Ectodermal cell (in vitro differentiated cells): ENCODE results near the gene RYR3.

Source experiments
- H3K27ac ChIP-seq: 2 replicates; pipeline ENCODE4 v1.7.0; 2013; ENCODE audit warnings: mild to moderate bottlenecking, low read depth, low read length; ENCODE audit not compliant: insufficient read depth, poor library complexity, severe bottlenecking
- H3K27me3 ChIP-seq: 2 replicates; pipeline ENCODE4 v1.7.0; 2013; ENCODE audit warnings: mild to moderate bottlenecking, low read length; ENCODE audit not compliant: insufficient read depth, control insufficient read depth, poor library complexity, severe bottlenecking
- H3K36me3 ChIP-seq: one replicate; pipeline ENCODE4 v1.7.0; 2013; ENCODE audit warnings: low read length; ENCODE audit not compliant: control insufficient read depth, insufficient read depth
- H3K4me1 ChIP-seq: one replicate; pipeline ENCODE4 v1.7.0; 2013; ENCODE audit warnings: low read length; ENCODE audit not compliant: control insufficient read depth, insufficient read depth
- H3K4me3 ChIP-seq: 2 replicates; pipeline ENCODE4 v1.7.0; 2013; ENCODE audit warnings: low read depth, low read length, control low read depth; ENCODE audit not compliant: insufficient read depth
- H3K9me3 ChIP-seq: 2 replicates; pipeline ENCODE4 v1.7.0; 2013; ENCODE audit warnings: mild to moderate bottlenecking, low read length, moderate library complexity; ENCODE audit not compliant: control insufficient read depth
- WGBS, 2 experiments: methylation state at CpG; one replicate each; pipeline ENCODE4 v1.1.7; 2013; ENCODE audit warnings: missing lambda C conversion rate in 2 of 2; 5-methylcytosine and 5-hydroxymethylcytosine counted together

RYR3 gene

DNA sequence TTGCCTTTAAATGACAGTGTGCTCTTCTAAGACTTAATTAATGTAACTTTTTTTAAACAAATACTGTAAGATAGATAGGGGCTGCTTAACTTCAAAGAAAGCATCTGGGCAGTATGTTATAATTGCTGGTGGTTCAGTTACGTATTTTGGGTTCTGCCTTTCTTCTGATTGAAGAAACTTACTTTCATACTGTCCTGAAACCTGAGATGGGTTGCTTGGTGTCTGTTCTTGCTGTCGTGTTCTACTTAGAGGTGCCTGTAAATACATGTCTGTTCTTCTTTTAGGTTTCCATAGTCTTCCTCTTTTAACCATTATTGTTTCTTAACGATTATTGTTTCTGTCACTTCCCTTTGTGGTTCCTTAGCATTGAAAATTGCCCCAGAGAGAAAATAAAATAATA lies 359.8 kb downstream of the RYR3 start:
- 81 to 85% methylated on average over 3 of the region's 3 CpGs for WGBS, 2 experiments
- Histone ChIP-seq H3K27me3 (no peaks in the 10 kb centered on the region), H3K36me3 (no peaks in the 10 kb centered on the region), H3K27ac (no peak overlapping the region), H3K4me1 (no peaks in the 10 kb centered on the region), H3K4me3 (no peak overlapping the region), H3K9me3 (no peaks in the 10 kb centered on the region)

DNA sequence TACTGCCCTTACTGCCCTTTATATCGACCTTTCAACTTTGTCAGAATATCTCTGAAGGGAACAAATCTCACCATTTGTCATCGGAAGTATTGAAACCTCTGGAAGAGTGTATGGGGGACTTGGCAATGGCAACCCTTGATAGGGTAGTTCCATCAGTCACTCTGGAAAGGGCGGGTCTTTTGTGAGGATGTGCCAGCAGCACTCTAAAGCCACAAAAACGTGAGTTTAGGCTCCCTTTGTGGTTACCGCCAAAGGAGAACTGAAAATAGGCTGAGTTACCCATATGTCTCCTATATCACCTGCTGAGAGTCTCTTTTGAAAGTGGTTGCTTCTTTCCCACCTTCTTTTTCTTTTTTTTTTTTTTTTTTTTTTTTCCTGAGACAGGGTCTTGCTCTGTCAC lies 360.7 kb downstream of the RYR3 start:
- Histone ChIP-seq H3K36me3 (no peaks in the 10 kb centered on the region), H3K27ac (no peak overlapping the region), H3K4me3 (no peak overlapping the region), H3K4me1 (no peaks in the 10 kb centered on the region), H3K9me3 (no peaks in the 10 kb centered on the region), H3K27me3 (no peaks in the 10 kb centered on the region)
- 91% methylated on average over 5 of the region's 5 CpGs for WGBS, 2 experiments

DNA sequence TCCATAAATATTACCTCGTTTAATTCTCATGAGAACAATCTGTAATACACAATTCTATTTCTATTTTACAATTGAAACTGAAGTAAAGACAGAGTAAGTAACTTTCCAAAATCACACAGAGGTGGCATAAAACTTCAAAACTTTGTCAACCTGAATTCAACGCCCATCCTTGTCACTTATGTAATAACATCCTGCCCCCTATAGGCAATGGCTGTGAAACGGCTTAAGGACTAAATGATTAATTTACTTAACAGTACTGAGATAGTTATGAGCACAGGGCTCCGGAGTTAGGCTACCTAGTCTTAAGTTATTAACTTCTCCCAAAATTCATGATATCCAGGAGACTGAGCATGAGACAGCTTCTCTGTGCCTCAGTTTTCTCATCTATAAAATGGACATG lies 364.5 kb downstream of the RYR3 start:
- Histone ChIP-seq H3K36me3 (no peaks in the 10 kb centered on the region), H3K4me1 (no peaks in the 10 kb centered on the region), H3K27me3 (no peaks in the 10 kb centered on the region), H3K4me3 (no peak overlapping the region), H3K9me3 (no peaks in the 10 kb centered on the region), H3K27ac (no peak overlapping the region)
- 50 to 67% methylated on average over 3 to 4 of the region's 4 CpGs for WGBS, 2 experiments

DNA sequence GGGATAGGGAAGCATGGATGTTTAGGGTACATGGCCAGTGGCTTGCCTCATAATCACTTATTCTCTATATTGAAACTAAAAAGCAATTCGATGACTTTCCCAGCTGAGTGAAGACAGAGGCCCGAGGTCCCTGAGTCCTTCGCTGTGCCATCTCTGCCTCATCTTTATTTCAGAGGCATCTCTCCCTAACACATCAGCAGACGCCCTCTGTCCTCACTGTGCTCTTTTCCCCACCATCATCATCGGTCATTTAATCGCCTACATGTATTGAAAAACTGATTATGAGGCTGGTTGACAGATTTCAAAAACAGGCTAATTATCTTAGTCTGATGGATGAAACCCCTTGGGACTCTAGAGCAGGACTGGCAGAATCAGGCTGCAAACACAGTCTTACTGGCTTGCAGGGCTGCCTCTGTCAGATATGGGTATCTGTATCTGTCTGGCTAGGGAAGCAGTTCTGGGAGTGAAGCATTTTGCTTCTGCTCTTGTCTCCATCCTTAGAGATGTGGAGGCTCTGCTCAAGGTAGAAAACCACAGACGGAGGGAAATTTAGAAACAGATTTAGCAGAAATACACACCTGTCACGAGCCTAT lies 366.6 kb downstream of the RYR3 start:
- no peaks in the 10 kb centered on the region for H3K27me3 ChIP-seq
- H3K4me1 ChIP-seq: no peaks in the 10 kb centered on the region
- no peak overlapping the region for H3K27ac ChIP-seq
- no peaks in the 10 kb centered on the region for H3K36me3 ChIP-seq
- 92 to 93% methylated on average over 8 of the region's 8 CpGs for WGBS, 2 experiments
- no peaks in the 10 kb centered on the region for H3K9me3 ChIP-seq
- no peak overlapping the region for H3K4me3 ChIP-seq

DNA sequence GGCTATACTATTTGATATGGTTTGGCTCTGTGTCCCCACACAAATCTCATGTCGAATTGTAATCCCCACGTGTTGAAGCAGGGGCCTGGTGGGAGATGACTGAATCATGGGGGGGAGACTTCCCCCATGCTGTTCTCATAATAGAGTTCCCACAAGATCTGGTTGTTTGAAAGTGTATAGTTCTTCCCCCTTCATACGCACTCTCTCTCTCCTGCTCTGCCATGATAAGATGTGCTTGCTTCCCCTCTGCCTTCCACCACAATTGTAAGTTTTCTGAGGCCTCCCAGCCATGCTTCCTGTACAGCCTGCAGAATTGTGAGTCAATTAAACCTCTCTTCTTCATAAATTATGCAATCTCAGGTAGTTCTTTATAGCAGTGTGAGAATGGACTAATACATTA lies 367.4 kb downstream of the RYR3 start:
- H3K4me3 ChIP-seq: no peak overlapping the region
- H3K27ac ChIP-seq: no peak overlapping the region
- WGBS, 2 experiments: 65 to 73% methylated on average over 3 of the region's 3 CpGs
- no peaks in the 10 kb centered on the region for H3K9me3 ChIP-seq
- H3K4me1 ChIP-seq: no peaks in the 10 kb centered on the region
- H3K27me3 ChIP-seq: no peaks in the 10 kb centered on the region
- no peaks in the 10 kb centered on the region for H3K36me3 ChIP-seq

DNA sequence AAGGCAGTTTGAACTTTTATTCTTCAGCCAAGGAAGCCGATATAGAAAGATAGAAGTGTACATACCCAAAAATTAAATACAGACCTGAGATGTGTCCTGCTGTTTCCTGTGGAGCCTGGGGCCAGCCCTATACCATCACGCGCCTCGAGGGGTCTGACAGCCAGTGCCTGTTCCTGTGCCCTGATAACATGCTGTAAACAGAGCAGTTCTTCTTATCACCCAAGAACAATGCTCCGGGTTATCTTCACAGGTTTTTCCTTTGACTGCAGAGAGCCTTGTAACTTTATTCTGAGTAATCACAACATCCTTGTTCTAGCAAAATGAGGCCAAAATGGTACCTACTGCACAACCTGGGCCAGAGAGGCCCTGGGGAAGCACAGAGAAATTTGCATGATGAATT lies 367.8 kb downstream of the RYR3 start:
- WGBS, 2 experiments: 81 to 83% methylated on average over 5 of the region's 5 CpGs
- H3K9me3 ChIP-seq: no peaks in the 10 kb centered on the region
- no peaks in the 10 kb centered on the region for H3K4me1 ChIP-seq
- H3K27ac ChIP-seq: no peak overlapping the region
- H3K36me3 ChIP-seq: no peaks in the 10 kb centered on the region
- no peak overlapping the region for H3K4me3 ChIP-seq
- H3K27me3 ChIP-seq: no peaks in the 10 kb centered on the region

DNA sequence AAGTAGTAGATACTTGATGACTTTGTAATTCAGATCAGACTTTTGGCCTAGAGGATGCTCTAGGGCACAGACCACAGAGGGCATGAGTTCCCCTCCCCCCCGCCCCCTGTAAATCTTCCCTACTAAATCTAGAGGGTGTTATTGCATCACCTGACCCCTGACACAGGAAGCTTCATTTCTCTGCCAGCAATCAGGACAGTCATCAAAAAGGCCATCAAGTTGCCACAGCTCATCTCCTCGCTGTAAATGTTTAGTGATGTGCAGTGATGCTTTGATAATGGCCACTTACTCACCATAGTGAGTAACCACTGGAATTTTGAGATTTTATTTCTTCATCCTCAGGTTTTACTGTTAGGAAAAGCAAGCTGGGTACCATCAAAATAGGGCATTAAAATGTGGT lies 368.3 kb downstream of the RYR3 start:
- Histone ChIP-seq H3K4me3 (no peak overlapping the region), H3K36me3 (no peaks in the 10 kb centered on the region), H3K4me1 (no peaks in the 10 kb centered on the region), H3K27me3 (no peaks in the 10 kb centered on the region), H3K27ac (no peak overlapping the region), H3K9me3 (no peaks in the 10 kb centered on the region)
- WGBS, 2 experiments: 71 to 100% methylated on average over 1 to 2 of the region's 2 CpGs

DNA sequence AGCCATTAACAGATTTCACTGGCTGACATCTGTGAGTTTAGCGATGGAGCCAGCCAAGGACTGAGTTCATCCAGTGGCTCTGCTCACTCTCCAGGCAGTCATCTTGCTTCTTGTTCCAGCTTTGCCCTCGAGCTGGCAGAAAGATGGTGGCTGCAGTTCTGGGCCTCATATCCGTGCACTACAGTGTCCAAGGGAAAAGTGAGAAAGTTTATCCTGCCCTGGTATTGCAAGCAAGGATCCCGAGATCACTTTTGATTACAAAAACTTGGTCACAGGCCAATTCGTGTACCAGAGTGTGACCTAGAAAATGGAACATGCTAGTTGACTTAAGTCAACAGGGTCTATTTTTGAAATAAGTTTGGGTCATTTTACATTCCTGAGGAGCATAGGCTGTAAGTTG lies 369.6 kb downstream of the RYR3 start:
- H3K27ac ChIP-seq: no peak overlapping the region
- no peak overlapping the region for H3K4me3 ChIP-seq
- H3K27me3 ChIP-seq: no peaks in the 10 kb centered on the region
- no peaks in the 10 kb centered on the region for H3K36me3 ChIP-seq
- 94% methylated on average over 5 of the region's 5 CpGs for WGBS, 2 experiments
- H3K4me1 ChIP-seq: no peaks in the 10 kb centered on the region
- no peaks in the 10 kb centered on the region for H3K9me3 ChIP-seq

DNA sequence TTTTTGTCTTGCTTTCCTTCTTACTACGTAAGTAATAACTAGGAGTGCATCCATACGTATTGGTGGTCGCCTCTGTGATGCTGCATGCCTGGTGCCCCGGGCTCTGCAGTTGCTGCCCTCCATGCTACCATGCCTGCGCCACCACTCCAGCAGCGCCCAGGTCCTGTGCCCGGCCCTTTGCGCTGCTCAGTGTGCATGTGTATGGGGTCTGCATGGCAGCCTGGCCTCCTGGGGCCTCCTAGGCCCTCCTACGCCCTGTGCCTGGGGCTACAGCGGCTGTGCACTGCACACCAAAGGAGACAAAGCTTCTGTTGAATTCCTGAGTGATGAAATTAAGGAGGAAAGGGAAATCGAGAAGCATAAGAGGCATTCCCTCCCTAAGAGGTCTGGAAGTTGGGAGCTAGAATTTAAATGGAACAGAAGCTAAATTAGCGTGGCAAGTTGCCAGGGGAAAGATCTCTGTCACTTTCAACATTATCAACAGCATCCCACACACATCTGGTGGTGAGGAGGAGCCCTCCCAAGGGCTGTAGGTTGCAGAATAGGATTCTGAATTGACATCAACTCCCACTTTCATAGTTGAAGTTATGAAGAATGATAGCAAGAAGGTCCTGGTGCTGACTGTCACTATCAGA lies 382.5 kb downstream of the RYR3 start:
- 91 to 92% methylated on average over 11 to 12 of the region's 12 CpGs for WGBS, 2 experiments
- Histone ChIP-seq H3K4me3 (no peak overlapping the region), H3K9me3 (no peaks in the 10 kb centered on the region), H3K27ac (no peak overlapping the region), H3K36me3 (no peaks in the 10 kb centered on the region), H3K27me3 (no peaks in the 10 kb centered on the region), H3K4me1 (no peaks in the 10 kb centered on the region)

DNA sequence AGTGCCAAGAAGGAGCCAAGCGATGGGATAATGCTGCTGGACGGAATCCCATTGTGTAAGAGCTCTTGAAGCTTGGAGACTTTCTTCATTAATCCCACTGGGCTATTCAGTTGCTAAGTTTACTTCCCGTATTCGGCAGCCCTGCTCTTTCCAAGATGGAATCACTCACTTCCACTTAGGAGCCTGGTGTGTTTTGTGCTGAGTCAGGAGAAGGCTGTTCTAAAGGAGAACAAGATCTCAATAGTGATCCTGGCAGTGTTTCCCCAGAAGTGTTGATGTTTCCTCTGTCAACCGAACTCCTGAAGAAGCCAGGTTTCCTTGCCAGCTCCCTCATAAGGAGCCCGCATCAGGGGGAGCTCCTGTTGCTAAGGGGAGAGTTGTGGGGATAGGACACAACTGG lies 387.4 kb downstream of the RYR3 start:
- Histone ChIP-seq H3K27me3 (no peaks in the 10 kb centered on the region), H3K27ac (no peak overlapping the region), H3K4me3 (no peak overlapping the region), H3K4me1 (no peaks in the 10 kb centered on the region), H3K9me3 (no peaks in the 10 kb centered on the region), H3K36me3 (no peaks in the 10 kb centered on the region)
- 70 to 71% methylated on average over 6 of the region's 6 CpGs for WGBS, 2 experiments
